Measurements from ENCODE around the gene VPREB1. TPM values are rescaled to one million over a fixed set of nuclear protein-coding genes. Genes with fewer than 3 reads are reported as not detected.

VPREB1 gene
- total and polyA plus RNA-seq, 2 of the 4 experiments (the other 2 are of a cell fraction): not detected

DNA sequence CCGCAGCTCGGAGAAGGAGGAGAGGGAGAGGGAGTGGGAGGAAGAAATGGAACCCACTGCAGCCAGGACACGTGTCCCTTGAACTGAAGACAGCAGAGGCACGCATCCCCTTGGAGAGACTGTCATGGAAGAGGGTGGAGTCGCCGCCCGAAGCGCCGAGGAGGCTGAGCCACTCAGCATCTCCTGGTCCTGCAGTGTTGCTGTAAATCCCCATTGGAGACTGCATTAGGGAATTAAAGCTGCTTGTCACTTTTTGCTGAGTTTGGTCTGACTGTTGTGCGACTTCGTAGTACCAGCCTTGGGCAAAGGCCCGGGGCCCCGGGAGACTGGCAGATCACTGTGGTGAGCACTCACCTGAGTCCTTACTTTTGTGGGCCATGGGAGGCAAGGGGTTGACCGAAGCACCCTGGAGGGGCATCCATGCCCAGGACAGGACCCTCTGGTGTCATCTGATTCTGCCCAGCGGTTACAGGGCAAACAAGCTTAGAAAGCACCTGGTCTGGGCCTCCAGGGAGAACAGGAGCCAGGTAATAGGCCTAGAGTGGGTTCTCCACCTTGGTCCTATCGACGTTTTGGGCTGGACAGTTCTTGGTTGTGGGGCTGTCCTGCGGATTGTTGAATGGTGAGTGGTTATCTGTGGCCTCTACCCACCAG is 797 bp downstream of the VPREB1 start:
- Histone ChIP-seq H3K18ac (ENCODE audit: low read depth, low read length) (no peak overlapping the region), H4K5ac (ENCODE audit: low read depth, low read length) (no peak overlapping the region), H2BK20ac (ENCODE audit: low read depth, low read length) (no peak overlapping the region), H3K79me1 (ENCODE audit: low read depth in 1 of 2, low read length in 2 of 2) (no peaks in the 10 kb centered on the region), H4K20me1 (ENCODE audit: insufficient read depth, low read length) (no peaks in the 10 kb centered on the region), H3K9me3 (ENCODE audit: control insufficient read depth, insufficient read depth, low read length) (no peaks in the 10 kb centered on the region), H4K8ac (ENCODE audit: low read depth in 2 of 2, low read length in 2 of 2) (no peak overlapping the region), H3K4me2 (ENCODE audit: low read depth, low read length) (no peak overlapping the region), H3K4me1 (ENCODE audit: control insufficient read depth, insufficient read depth, low read length) (no peaks in the 10 kb centered on the region), H3K23ac (ENCODE audit: low read depth, low read length) (no peak overlapping the region), H3K36me3 (ENCODE audit: control insufficient read depth, insufficient read depth, low read length) (no peaks in the 10 kb centered on the region), H4K91ac (ENCODE audit: insufficient read depth, low read depth, low read length) (no peak overlapping the region), H2AFZ (replicated peaks; ENCODE audit: low read length, poor library complexity) (no peak overlapping the region), H2BK5ac (ENCODE audit: low read depth, low read length, poor library complexity, severe bottlenecking) (no peak overlapping the region), H3K56ac (ENCODE audit: extremely low read depth, insufficient read depth, low read length) (no peak overlapping the region), H3K9me1 (ENCODE audit: insufficient read depth, low read length) (no peaks in the 10 kb centered on the region), H3K4ac (ENCODE audit: low read depth, low read length) (no peak overlapping the region), H3K14ac (replicated peaks; ENCODE audit: low read depth, low read length) (no peak overlapping the region), H2BK120ac (ENCODE audit: low read depth, low read length) (no peak overlapping the region), H2AK5ac (ENCODE audit: low read depth, low read length) (no peak overlapping the region), H3K9ac (ENCODE audit: low read depth, low read length) (no peak overlapping the region), H3K27ac (ENCODE audit: insufficient read depth, low read length) (no peak overlapping the region), H3K4me3 (ENCODE audit: insufficient read depth, low read depth, low read length) (no peak overlapping the region), H2BK15ac (ENCODE audit: low read depth, low read length) (no peak overlapping the region), H3K27me3 (ENCODE audit: control insufficient read depth, insufficient read depth, low read length) (peaks cover 50% of the 10 kb centered on the region), H2AK9ac (replicated peaks; ENCODE audit: low read depth, low read length, poor library complexity) (no peak overlapping the region)
- BruUV-seq (replicated peaks): no TSS peak
- DNase-seq: no peak
- ChIA-PET CTCF (interaction anchor here (0.9 to 1.0 kb wide), 2 partner anchors 9 to 10 kb away, joined by 3 read pairs; no protein-coding TSS in a partner anchor), POLR2A (ENCODE audit: unreplicated experiment) (no interaction called here)
- TF ChIP-seq POLR2A (IDR thresholded peaks at IDR 0.05; ENCODE audit: low read depth, low read length) (no peak), MXI1 (IDR thresholded peaks at IDR 0.05; ENCODE audit: borderline replicate concordance, low read depth, low read length) (no peak), CHD1 (IDR thresholded peaks at IDR 0.05; ENCODE audit: low read depth, low read length) (no peak), RCOR1 (IDR thresholded peaks at IDR 0.05; ENCODE audit: insufficient replicate concordance, low read length) (no peak), RAD21 (IDR thresholded peaks at IDR 0.05; ENCODE audit: low read length) (no peak), BHLHE40 (IDR thresholded peaks at IDR 0.05; ENCODE audit: low read depth, low read length) (no peak), MAFK (IDR thresholded peaks at IDR 0.05; ENCODE audit: low read depth, low read length) (no peak), NFE2L2 (IDR thresholded peaks at IDR 0.05; ENCODE audit: low read depth, low read length) (no peak), MAZ (IDR thresholded peaks at IDR 0.05; ENCODE audit: borderline replicate concordance, low read depth, low read length) (no peak), RFX5 (IDR thresholded peaks at IDR 0.05; ENCODE audit: low read depth, low read length) (no peak), FOS (IDR thresholded peaks at IDR 0.05; ENCODE audit: low read depth, low read length) (no peak), CEBPB (IDR thresholded peaks at IDR 0.05; ENCODE audit: low read depth, low read length) (no peak), SMC3 (IDR thresholded peaks at IDR 0.05; ENCODE audit: low read depth, low read length) (no peak)
- TF ChIP-seq, protein P1, sequence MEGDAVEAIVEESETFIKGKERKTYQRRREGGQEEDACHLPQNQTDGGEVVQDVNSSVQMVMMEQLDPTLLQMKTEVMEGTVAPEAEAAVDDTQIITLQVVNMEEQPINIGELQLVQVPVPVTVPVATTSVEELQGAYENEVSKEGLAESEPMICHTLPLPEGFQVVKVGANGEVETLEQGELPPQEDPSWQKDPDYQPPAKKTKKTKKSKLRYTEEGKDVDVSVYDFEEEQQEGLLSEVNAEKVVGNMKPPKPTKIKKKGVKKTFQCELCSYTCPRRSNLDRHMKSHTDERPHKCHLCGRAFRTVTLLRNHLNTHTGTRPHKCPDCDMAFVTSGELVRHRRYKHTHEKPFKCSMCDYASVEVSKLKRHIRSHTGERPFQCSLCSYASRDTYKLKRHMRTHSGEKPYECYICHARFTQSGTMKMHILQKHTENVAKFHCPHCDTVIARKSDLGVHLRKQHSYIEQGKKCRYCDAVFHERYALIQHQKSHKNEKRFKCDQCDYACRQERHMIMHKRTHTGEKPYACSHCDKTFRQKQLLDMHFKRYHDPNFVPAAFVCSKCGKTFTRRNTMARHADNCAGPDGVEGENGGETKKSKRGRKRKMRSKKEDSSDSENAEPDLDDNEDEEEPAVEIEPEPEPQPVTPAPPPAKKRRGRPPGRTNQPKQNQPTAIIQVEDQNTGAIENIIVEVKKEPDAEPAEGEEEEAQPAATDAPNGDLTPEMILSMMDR (conservative IDR thresholded peaks at IDR 0.05; ENCODE audit: low read depth, low read length): no peak
- TF ChIP-seq, protein P2, sequence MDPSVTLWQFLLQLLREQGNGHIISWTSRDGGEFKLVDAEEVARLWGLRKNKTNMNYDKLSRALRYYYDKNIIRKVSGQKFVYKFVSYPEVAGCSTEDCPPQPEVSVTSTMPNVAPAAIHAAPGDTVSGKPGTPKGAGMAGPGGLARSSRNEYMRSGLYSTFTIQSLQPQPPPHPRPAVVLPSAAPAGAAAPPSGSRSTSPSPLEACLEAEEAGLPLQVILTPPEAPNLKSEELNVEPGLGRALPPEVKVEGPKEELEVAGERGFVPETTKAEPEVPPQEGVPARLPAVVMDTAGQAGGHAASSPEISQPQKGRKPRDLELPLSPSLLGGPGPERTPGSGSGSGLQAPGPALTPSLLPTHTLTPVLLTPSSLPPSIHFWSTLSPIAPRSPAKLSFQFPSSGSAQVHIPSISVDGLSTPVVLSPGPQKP (IDR thresholded peaks at IDR 0.05; ENCODE audit: borderline replicate concordance, low read depth, low read length): no peak
- TF ChIP-seq, protein P3, sequence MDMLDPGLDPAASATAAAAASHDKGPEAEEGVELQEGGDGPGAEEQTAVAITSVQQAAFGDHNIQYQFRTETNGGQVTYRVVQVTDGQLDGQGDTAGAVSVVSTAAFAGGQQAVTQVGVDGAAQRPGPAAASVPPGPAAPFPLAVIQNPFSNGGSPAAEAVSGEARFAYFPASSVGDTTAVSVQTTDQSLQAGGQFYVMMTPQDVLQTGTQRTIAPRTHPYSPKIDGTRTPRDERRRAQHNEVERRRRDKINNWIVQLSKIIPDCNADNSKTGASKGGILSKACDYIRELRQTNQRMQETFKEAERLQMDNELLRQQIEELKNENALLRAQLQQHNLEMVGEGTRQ (IDR thresholded peaks at IDR 0.05; ENCODE audit: low read depth, low read length): no peak
- ATAC-seq (ENCODE audit: low read depth): no peak
- 55% methylated on average over 4 of the region's 18 CpGs; no CpG with 5 or more reads in 1 of the 2 experiments for WGBS, 2 experiments (ENCODE audit: extremely low coverage in 2 of 2, insufficient read length in 1 of 2)
- in situ Hi-C loops (cut with MboI; ENCODE audit: low sequenced_read_pairs) (no loop called here), dilution Hi-C loops (cut with HindIII; ENCODE audit: low sequenced_read_pairs, unreplicated experiment) (no loop called here), intact Hi-C loops (cut with micrococcal nuclease) (no loop called here)
